Naive thymus-derived CD4-positive, alpha-beta T cell (primary cell): Measurements from ENCODE around the gene PPA1. TPM values are rescaled to one million over a fixed set of nuclear protein-coding genes. Genes with fewer than 3 reads are reported as not detected.
"Not testable (repeated sequence)": the region's sequence is repeated elsewhere in the genome, so short reads cannot be mapped to it uniquely, and the experiment has no call there.

Experiments used
- ATAC-seq: fragments of 150-1000 bp; cut with Tn5 transposase; 2 replicates; pipeline ENCODE4 v1.10.0; 2021; ENCODE audit warnings: mild to moderate bottlenecking, moderate library complexity
- CTCF ChIA-PET: fragments of 350-600 bp; sonication (Branson Sonifier 250); formaldehyde crosslinking; loops from one replicate; lab custom pipeline; 2021; ENCODE audit warnings: antibody characterized with exemption; lab: Charles Lee
- POLR2A ChIA-PET: fragments of 350-600 bp; sonication (Branson Sonifier 250); formaldehyde crosslinking; loops from one replicate; lab custom pipeline; 2021; ENCODE audit warnings: antibody characterized with exemption, inconsistent platforms; lab: Charles Lee
- DNase-seq, 9 donors: peaks; one replicate each; pipeline versions ENCODE4 v3.0.0 to v3.0.0-alpha.2; 2020 to 2022; ENCODE audit warnings: mixed read lengths in 1 of 9
- H3K27ac ChIP-seq: one replicate; pipeline ENCODE4 v1.7.0; 2013; ENCODE audit warnings: mild to moderate bottlenecking, low read depth, low read length, moderate library complexity
- H3K27me3 ChIP-seq, 2 donors: one replicate each; pipeline ENCODE4 v1.7.0; 2013; ENCODE audit warnings: low read length in 2 of 2, mild to moderate bottlenecking in 2 of 2, moderate library complexity in 2 of 2; ENCODE audit not compliant: control insufficient read depth in 2 of 2, insufficient read depth in 2 of 2
- H3K36me3 ChIP-seq, 3 experiments: 1 replicate in 2 of 3; 2 replicates in 1 of 3; pipeline ENCODE4 v1.7.0; 2013; ENCODE audit warnings: low read length in 3 of 3, mild to moderate bottlenecking in 3 of 3, moderate library complexity in 1 of 3; ENCODE audit not compliant: insufficient read depth in 3 of 3, control insufficient read depth in 2 of 3
- H3K4me1 ChIP-seq, 2 donors: one replicate each; pipeline ENCODE4 v1.7.0; 2013; ENCODE audit warnings: low read length in 2 of 2, mild to moderate bottlenecking in 2 of 2, moderate library complexity in 1 of 2; ENCODE audit not compliant: control insufficient read depth in 2 of 2, insufficient read depth in 2 of 2
- H3K4me3 ChIP-seq: 2 replicates; pipeline ENCODE4 v1.7.0; 2013; ENCODE audit warnings: mild to moderate bottlenecking, low read length
- H3K9me3 ChIP-seq, 3 experiments: 1 replicate in 2 of 3; 2 replicates in 1 of 3; pipeline ENCODE4 v1.7.0; 2013; ENCODE audit warnings: low read length in 3 of 3; ENCODE audit not compliant: control insufficient read depth in 2 of 3
- H3K27ac Mint-ChIP-seq, 9 donors: one replicate each; pipeline ENCODE4 v1.8.0; 2020 to 2022; ENCODE audit warnings: mixed read lengths in 9 of 9, mild to moderate bottlenecking in 8 of 9, moderate library complexity in 5 of 9, inconsistent platforms in 2 of 9
- H3K27me3 Mint-ChIP-seq, 5 donors: one replicate each; pipeline ENCODE4 v1.8.0; 2021 to 2022; ENCODE audit warnings: mixed read lengths in 5 of 5, mild to moderate bottlenecking in 1 of 5
- H3K36me3 Mint-ChIP-seq, 5 donors: one replicate each; pipeline ENCODE4 v1.8.0; 2020 to 2022; ENCODE audit warnings: mixed read lengths in 5 of 5, mild to moderate bottlenecking in 3 of 5, inconsistent platforms in 1 of 5
- H3K4me1 Mint-ChIP-seq, 7 donors: one replicate each; pipeline ENCODE4 v1.8.0; 2020 to 2022; ENCODE audit warnings: mixed read lengths in 7 of 7, mild to moderate bottlenecking in 3 of 7, inconsistent platforms in 1 of 7
- H3K4me3 Mint-ChIP-seq, 10 donors: one replicate each; pipeline ENCODE4 v1.8.0; 2020 to 2022; ENCODE audit warnings: mild to moderate bottlenecking in 10 of 10, mixed read lengths in 10 of 10, moderate library complexity in 6 of 10, inconsistent platforms in 2 of 10
- H3K9me3 Mint-ChIP-seq, 11 donors: one replicate each; pipeline ENCODE4 v1.8.0; 2020 to 2022; ENCODE audit warnings: mixed read lengths in 11 of 11, mild to moderate bottlenecking in 4 of 11, inconsistent platforms in 1 of 11, moderate library complexity in 1 of 11
- intact Hi-C, 2 donors: fragments of 100-400 bp; cut with micrococcal nuclease; formaldehyde crosslinking; loops; one replicate each; pipeline ENCODE4 v1.15.1; 2023
- polyA plus RNA-seq, 2 donors: library from polyadenylated mRNA; unstranded; fragments of 300-500 nt; fragmentation: Illumina TruSeq; gene quantifications; one replicate each; pipeline ENCODE4 v1.2.3, GENCODE V29; 2021
- total RNA-seq, 6 experiments: library from RNA in 5 of 6; stranded (reverse) in 5 of 6; gene quantifications; 1 replicate in 5 of 6; 2 replicates in 1 of 6; pipeline ENCODE4 v1.2.3 and lab custom pipeline; 2021 to 2026

PPA1 gene
- total and polyA plus RNA-seq, 7 experiments from 2014 or later, result 51.9 to 179 (median 69.9) TPM

GRCh38 chr10:70250961-70251680, 17.9 kb upstream of the PPA1 start:
- H3K4me1 ChIP-seq, result no peaks in the 10 kb centered on the region
- H3K36me3 ChIP-seq, result no peaks in the 10 kb centered on the region
- CTCF ChIA-PET, result interaction anchor here (0.7 kb wide), 1 partner anchor 60 kb away, joined by 3 read pairs; no protein-coding TSS in a partner anchor
- H3K4me3 Mint-ChIP-seq, result no peak overlapping the region
- H3K9me3 ChIP-seq, result no peaks in the 10 kb centered on the region
- H3K36me3 Mint-ChIP-seq, result no peaks in the 10 kb centered on the region
- H3K27me3 Mint-ChIP-seq, result peaks cover 24 to 67% (median 31%) of the 10 kb centered on the region in 5 donors
- ATAC-seq (no peak), DNase-seq (no peak)
- no peak overlapping the region for H3K27ac ChIP-seq
- H3K4me1 Mint-ChIP-seq, result peaks cover 0 to 11% (median 7%) of the 10 kb centered on the region in 7 donors
- peaks cover 0 to 4% (median 0%) of the 10 kb centered on the region in 11 donors for H3K9me3 Mint-ChIP-seq
- POLR2A ChIA-PET, result no interaction called here
- no peak overlapping the region for H3K4me3 ChIP-seq
- no peak overlapping the region for H3K27ac Mint-ChIP-seq
- no peaks in the 10 kb centered on the region for H3K27me3 ChIP-seq
- intact Hi-C loops, result no loop called here

- H3K27me3 ChIP-seq, result no peaks in the 10 kb centered on the region
- Mint-ChIP-seq H3K36me3 (no peaks in the 10 kb centered on the region), H3K4me3 (no peak overlapping the region), H3K27me3 (peaks cover 0 to 52% (median 15%) of the 10 kb centered on the region in 5 donors), H3K27ac (no peak overlapping the region), H3K4me1 (no peaks in the 10 kb centered on the region), H3K9me3 (peaks cover 0 to 4% (median 0%) of the 10 kb centered on the region in 11 donors)
- no peaks in the 10 kb centered on the region for H3K36me3 ChIP-seq
- no peak overlapping the region for H3K27ac ChIP-seq
- no peaks in the 10 kb centered on the region for H3K4me1 ChIP-seq
- ATAC-seq, result no peak
- no peak for DNase-seq
- H3K9me3 ChIP-seq, result no peaks in the 10 kb centered on the region
- intact Hi-C loops, result no loop called here
- no peak overlapping the region for H3K4me3 ChIP-seq
- ChIA-PET CTCF (interaction anchor here (2.5 kb wide), 1 partner anchor 117 kb away, joined by 7 read pairs; no protein-coding TSS in a partner anchor), POLR2A (no interaction called here)
Observed at GRCh38 chr10:70247360-70247759, 14.1 kb upstream of the PPA1 start.

DNA sequence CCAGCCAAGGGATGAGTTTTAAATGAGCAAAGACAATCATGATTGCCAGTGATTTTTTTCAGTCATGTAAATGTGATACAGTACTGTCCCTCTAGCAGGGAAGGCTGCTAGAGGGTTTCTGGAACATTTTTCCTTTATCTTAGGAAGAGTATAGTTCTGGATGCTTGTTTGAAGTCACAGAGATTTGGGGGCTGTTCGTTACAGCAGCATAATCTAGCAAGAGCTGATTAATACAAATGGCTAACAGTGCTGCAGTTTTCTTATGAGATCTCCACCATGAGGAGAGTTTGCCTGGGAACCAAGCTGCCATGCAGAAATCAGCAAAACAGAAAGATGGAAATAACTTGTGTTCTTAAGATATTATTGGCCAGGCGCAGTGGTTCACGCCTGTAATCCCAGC, 7.9 kb upstream of the PPA1 start:
- POLR2A ChIA-PET, result no interaction called here
- Mint-ChIP-seq H3K4me3 (no peak overlapping the region), H3K4me1 (peaks cover 0 to 4% (median 0%) of the 10 kb centered on the region in 7 donors), H3K9me3 (peaks cover 0 to 4% (median 0%) of the 10 kb centered on the region in 11 donors), H3K27ac (no peak overlapping the region), H3K27me3 (peaks cover 0 to 19% (median 0%) of the 10 kb centered on the region in 5 donors), H3K36me3 (peaks cover 0 to 4% (median 1%) of the 10 kb centered on the region in 5 donors)
- no peak for DNase-seq
- Histone ChIP-seq H3K27me3 (no peaks in the 10 kb centered on the region), H3K4me3 (no peak overlapping the region), H3K9me3 (no peaks in the 10 kb centered on the region), H3K27ac (no peak overlapping the region), H3K36me3 (no peaks in the 10 kb centered on the region), H3K4me1 (no peaks in the 10 kb centered on the region)
- no peak for ATAC-seq
- CTCF ChIA-PET, result interaction anchor here (0.7 kb wide), 1 partner anchor 9 kb away, joined by 3 read pairs; no protein-coding TSS in a partner anchor
- intact Hi-C loops, result no loop called here

DNA sequence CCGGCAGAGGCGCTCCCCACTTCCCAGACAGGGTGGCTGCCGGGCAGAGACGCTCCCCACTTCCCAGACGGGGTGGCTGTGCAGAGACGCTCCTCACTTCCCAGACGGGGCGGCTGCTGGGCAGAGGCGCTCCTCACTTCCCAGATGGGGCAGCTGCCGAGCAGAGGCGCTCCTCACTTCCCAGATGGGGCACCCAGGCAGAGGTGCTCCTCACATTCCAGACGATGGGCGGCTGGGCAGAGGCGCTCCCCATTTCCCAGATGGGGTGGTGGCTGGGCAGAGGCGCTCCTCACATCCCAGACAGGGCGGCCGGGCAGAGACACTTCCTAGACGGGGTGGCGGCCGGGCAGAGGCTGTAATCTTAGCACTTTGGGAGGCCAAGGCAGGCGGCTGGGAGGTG, 6.8 kb upstream of the PPA1 start:
- H3K4me1 Mint-ChIP-seq, H3K36me3 ChIP-seq, H3K27ac Mint-ChIP-seq, H3K4me3 Mint-ChIP-seq, H3K27ac ChIP-seq, H3K4me3 ChIP-seq, H3K4me1 ChIP-seq, H3K27me3 ChIP-seq, H3K9me3 ChIP-seq, ATAC-seq, CTCF ChIA-PET, intact Hi-C loops, H3K36me3 Mint-ChIP-seq, DNase-seq, H3K9me3 Mint-ChIP-seq: not testable (repeated sequence)
- peaks cover 0 to 13% (median 0%) of the 10 kb centered on the region in 5 donors for H3K27me3 Mint-ChIP-seq
- POLR2A ChIA-PET, result interaction anchor here (0.7 kb wide), 1 partner anchor 49 kb away, joined by 3 read pairs; no protein-coding TSS in a partner anchor

DNA sequence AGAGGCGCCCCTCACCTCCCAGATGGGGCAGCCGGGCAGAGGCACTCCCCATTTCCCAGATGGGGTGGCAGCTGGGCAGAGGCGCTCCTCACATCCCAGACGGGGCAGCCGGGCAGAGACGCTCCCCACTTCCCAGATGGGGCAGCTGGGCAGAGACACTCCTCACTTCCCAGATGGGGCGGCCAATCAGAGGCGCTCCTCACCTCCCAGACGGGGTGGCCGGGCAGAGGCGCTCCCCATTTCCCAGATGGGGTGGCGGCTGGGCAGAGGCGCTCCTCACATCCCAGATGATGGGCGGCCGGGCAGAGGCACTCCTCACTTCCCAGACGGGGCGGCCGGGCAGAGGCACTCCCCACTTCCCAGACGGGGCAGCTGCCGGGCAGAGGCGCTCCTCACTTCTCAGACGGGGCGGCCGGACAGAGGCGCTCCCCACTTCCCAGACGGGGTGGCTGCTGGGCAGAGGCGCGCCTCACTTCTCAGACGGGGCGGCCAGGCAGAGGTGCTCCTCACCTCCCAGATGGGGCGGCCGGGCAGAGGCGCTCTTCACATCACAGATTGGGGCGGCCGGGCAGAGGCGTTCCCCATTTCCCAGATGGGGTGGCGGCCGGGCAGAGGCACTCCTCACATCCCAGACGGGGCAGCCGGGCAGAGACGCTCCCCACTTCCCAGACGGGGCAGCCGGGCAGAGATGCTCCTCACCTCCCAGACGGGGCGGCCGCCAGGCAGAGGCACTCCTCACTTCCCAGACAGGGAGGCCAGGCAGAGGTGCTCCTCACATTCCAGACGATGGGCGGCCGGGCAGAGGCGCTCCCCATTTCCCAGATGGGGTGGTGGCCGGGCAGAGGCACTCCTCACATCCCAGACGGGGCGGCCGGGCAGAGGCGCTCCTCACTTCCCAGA, 6.1 kb upstream of the PPA1 start:
- H3K9me3 Mint-ChIP-seq, H3K27me3 ChIP-seq, intact Hi-C loops, H3K27ac Mint-ChIP-seq, DNase-seq, CTCF ChIA-PET, H3K27ac ChIP-seq, H3K4me3 Mint-ChIP-seq, H3K4me3 ChIP-seq, H3K36me3 Mint-ChIP-seq, H3K36me3 ChIP-seq, ATAC-seq, H3K4me1 ChIP-seq, H3K9me3 ChIP-seq, H3K4me1 Mint-ChIP-seq: not testable (repeated sequence)
- peaks cover 0 to 12% (median 0%) of the 10 kb centered on the region in 5 donors for H3K27me3 Mint-ChIP-seq
- POLR2A ChIA-PET, result interaction anchor here (0.7 kb wide), 1 partner anchor 49 kb away, joined by 3 read pairs; no protein-coding TSS in a partner anchor

- H3K9me3 ChIP-seq, H3K27me3 ChIP-seq, H3K4me3 Mint-ChIP-seq, POLR2A ChIA-PET, CTCF ChIA-PET, H3K9me3 Mint-ChIP-seq, H3K4me3 ChIP-seq, ATAC-seq, H3K4me1 ChIP-seq, H3K36me3 ChIP-seq, intact Hi-C loops, H3K27ac ChIP-seq, H3K27ac Mint-ChIP-seq, H3K36me3 Mint-ChIP-seq, H3K27me3 Mint-ChIP-seq, DNase-seq: not testable (repeated sequence)
- H3K4me1 Mint-ChIP-seq, result peaks cover 0 to 16% (median 5%) of the 10 kb centered on the region in 7 donors
Observed at GRCh38 chr10:70237958-70238536, 4.8 kb upstream of the PPA1 start.
